ENCODE measurements around the gene ACP1.

ACP1 gene

GRCh38 chr2:319059-319600, 54.4 kb downstream of the ACP1 start:
- TF ChIP-seq CTCF (IDR thresholded peaks at IDR 0.05): no peak
- no peak for TF ChIP-seq ZFX (IDR thresholded peaks at IDR 0.05; ENCODE audit: borderline replicate concordance)
- H3K27ac ChIP-seq: no peak overlapping the region

- no peak for TF ChIP-seq ZFX (IDR thresholded peaks at IDR 0.05; ENCODE audit: borderline replicate concordance)
- TF ChIP-seq CTCF (IDR thresholded peaks at IDR 0.05): no peak
- H3K27ac ChIP-seq: no peak overlapping the region
Observed at GRCh38 chr2:320561-320960, 55.8 kb downstream of the ACP1 start.

- no peak overlapping the region for H3K27ac ChIP-seq
- no peak for TF ChIP-seq ZFX (IDR thresholded peaks at IDR 0.05; ENCODE audit: borderline replicate concordance)
Observed at GRCh38 chr2:322326-322725, 57.6 kb downstream of the ACP1 start.

GRCh38 chr2:323035-323434, 58.3 kb downstream of the ACP1 start:
- TF ChIP-seq CTCF (IDR thresholded peaks at IDR 0.05): no peak
- TF ChIP-seq ZFX (IDR thresholded peaks at IDR 0.05; ENCODE audit: borderline replicate concordance): no peak
- no peak overlapping the region for H3K27ac ChIP-seq

All from 22Rv1 (cell line).